ENCODE measurements around the gene L3MBTL3.

DNA sequence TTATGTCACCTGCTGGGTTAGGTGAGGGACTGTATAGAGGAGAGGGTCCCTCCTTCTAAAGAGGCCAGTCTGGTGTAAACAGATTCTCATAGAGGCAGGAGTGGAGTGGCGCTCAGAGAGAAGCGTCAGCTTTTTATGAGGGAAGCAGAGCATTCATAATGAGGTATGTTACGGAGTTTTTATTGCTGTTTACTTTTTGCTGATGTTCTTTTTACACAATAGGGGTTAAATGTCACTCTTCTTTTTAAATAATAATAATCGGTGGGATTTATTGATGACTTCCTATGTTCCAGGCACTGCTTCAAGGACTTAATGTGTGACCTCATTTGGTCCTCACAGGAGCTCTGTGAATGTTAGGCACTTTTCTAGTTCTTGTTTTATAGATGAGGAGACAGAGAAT is 79.9 kb downstream of the L3MBTL3 start:
- TF ChIP-seq TAF1 (IDR thresholded peaks at IDR 0.05; ENCODE audit: low read depth), result no peak
- TF ChIP-seq, protein P1, sequence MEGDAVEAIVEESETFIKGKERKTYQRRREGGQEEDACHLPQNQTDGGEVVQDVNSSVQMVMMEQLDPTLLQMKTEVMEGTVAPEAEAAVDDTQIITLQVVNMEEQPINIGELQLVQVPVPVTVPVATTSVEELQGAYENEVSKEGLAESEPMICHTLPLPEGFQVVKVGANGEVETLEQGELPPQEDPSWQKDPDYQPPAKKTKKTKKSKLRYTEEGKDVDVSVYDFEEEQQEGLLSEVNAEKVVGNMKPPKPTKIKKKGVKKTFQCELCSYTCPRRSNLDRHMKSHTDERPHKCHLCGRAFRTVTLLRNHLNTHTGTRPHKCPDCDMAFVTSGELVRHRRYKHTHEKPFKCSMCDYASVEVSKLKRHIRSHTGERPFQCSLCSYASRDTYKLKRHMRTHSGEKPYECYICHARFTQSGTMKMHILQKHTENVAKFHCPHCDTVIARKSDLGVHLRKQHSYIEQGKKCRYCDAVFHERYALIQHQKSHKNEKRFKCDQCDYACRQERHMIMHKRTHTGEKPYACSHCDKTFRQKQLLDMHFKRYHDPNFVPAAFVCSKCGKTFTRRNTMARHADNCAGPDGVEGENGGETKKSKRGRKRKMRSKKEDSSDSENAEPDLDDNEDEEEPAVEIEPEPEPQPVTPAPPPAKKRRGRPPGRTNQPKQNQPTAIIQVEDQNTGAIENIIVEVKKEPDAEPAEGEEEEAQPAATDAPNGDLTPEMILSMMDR (IDR thresholded peaks at IDR 0.05; ENCODE audit: poor library complexity, severe bottlenecking), result no peak
- no peak for TF ChIP-seq MXI1 (conservative IDR thresholded peaks at IDR 0.05; ENCODE audit: poor library complexity, severe bottlenecking)
- TF ChIP-seq EP300 (conservative IDR thresholded peaks at IDR 0.05; ENCODE audit: poor library complexity, severe bottlenecking), result no peak
- TF ChIP-seq RAD21 (conservative IDR thresholded peaks at IDR 0.05), result no peak
- no peak for TF ChIP-seq EZH2 (IDR thresholded peaks at IDR 0.05; ENCODE audit: borderline replicate concordance, insufficient read depth, low read length, poor library complexity, severe bottlenecking)
- TF ChIP-seq POLR2AphosphoS5 (IDR thresholded peaks at IDR 0.05), result no peak
- TF ChIP-seq, protein P2, sequence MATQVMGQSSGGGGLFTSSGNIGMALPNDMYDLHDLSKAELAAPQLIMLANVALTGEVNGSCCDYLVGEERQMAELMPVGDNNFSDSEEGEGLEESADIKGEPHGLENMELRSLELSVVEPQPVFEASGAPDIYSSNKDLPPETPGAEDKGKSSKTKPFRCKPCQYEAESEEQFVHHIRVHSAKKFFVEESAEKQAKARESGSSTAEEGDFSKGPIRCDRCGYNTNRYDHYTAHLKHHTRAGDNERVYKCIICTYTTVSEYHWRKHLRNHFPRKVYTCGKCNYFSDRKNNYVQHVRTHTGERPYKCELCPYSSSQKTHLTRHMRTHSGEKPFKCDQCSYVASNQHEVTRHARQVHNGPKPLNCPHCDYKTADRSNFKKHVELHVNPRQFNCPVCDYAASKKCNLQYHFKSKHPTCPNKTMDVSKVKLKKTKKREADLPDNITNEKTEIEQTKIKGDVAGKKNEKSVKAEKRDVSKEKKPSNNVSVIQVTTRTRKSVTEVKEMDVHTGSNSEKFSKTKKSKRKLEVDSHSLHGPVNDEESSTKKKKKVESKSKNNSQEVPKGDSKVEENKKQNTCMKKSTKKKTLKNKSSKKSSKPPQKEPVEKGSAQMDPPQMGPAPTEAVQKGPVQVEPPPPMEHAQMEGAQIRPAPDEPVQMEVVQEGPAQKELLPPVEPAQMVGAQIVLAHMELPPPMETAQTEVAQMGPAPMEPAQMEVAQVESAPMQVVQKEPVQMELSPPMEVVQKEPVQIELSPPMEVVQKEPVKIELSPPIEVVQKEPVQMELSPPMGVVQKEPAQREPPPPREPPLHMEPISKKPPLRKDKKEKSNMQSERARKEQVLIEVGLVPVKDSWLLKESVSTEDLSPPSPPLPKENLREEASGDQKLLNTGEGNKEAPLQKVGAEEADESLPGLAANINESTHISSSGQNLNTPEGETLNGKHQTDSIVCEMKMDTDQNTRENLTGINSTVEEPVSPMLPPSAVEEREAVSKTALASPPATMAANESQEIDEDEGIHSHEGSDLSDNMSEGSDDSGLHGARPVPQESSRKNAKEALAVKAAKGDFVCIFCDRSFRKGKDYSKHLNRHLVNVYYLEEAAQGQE (IDR thresholded peaks at IDR 0.05; ENCODE audit: borderline replicate concordance), result no peak
- no peak for TF ChIP-seq SMC3 (conservative IDR thresholded peaks at IDR 0.05; ENCODE audit: poor library complexity)

Data from neural cell (in vitro differentiated cells).